HEK293 (cell line): ENCODE results near the gene PARP2.

Source experiments
- CTCF ChIA-PET: fragments of 350-600 bp; formaldehyde crosslinking; extraction: SDS; loops from one replicate; lab custom pipeline; 2021; ENCODE audit warnings: antibody characterized with exemption; lab: Yijun Ruan, JAX
- POLR2A ChIA-PET: fragments of 300-600 bp; formaldehyde crosslinking; extraction: SDS; loops from one replicate; lab custom pipeline; 2020; ENCODE audit warnings: antibody characterized with exemption, inconsistent platforms; lab: Yijun Ruan, JAX
- H3K27ac ChIP-seq: fragments of 200-500 bp; sonication (Bioruptor generic); 2 replicates; pipeline ENCODE4 v1.5.1; 2014; ENCODE audit warnings: low read depth, low read length, control low read depth, inconsistent platforms; ENCODE audit errors: extremely low read depth
- H3K36me3 ChIP-seq, 2 experiments: fragments of 200-500 bp in 1 of 2; sonication (Bioruptor generic) in 1 of 2; 1 replicate in 1 of 2; 2 replicates in 1 of 2; pipeline ENCODE4 v1.5.1; 2014 to 2017; ENCODE audit warnings: inconsistent platforms in 2 of 2, low read length in 2 of 2; ENCODE audit not compliant: control insufficient read depth in 2 of 2, insufficient read depth in 1 of 2
- H3K4me1 ChIP-seq: fragments of 200-500 bp; sonication (Bioruptor generic); 2 replicates; pipeline ENCODE4 v1.5.1; 2014; ENCODE audit warnings: mild to moderate bottlenecking, low read length, inconsistent platforms; ENCODE audit not compliant: control insufficient read depth, insufficient read depth
- H3K4me3 ChIP-seq: 2 replicates; pipeline ENCODE4 v1.5.1; 2011; ENCODE audit warnings: low read depth, mild to moderate bottlenecking, control low read depth, low read length, moderate library complexity
- H3K9me3 ChIP-seq: fragments of 200-500 bp; sonication (Bioruptor generic); 2 replicates; pipeline ENCODE4 v1.5.1; 2014; ENCODE audit warnings: low read depth, low read length, inconsistent platforms; ENCODE audit not compliant: control insufficient read depth, insufficient read depth
- EGR2 ChIP-seq: fragments of 450-650 bp; formaldehyde crosslinking; IDR thresholded peaks from 2 replicates; pipeline ENCODE4 v1.5.1; 2016; ENCODE audit warnings: low read depth, missing biosample characterization, missing genetic modification characterization
- GFI1B ChIP-seq: fragments of 450-650 bp; formaldehyde crosslinking; IDR thresholded peaks from 2 replicates; pipeline ENCODE4 v1.5.1; 2016; ENCODE audit warnings: missing biosample characterization, missing genetic modification characterization
- REPIN1 ChIP-seq: fragments of 450-650 bp; formaldehyde crosslinking; IDR thresholded peaks from 2 replicates; pipeline ENCODE4 v1.5.1; 2017; ENCODE audit warnings: missing biosample characterization, missing genetic modification characterization, low read depth
- SP7 ChIP-seq: fragments of 450-650 bp; formaldehyde crosslinking; IDR thresholded peaks from 2 replicates; pipeline ENCODE4 v1.5.1; 2016; ENCODE audit warnings: missing biosample characterization, missing genetic modification characterization
- ZBTB20 ChIP-seq: fragments of 450-650 bp; formaldehyde crosslinking; IDR thresholded peaks from 2 replicates; pipeline ENCODE4 v1.5.1; 2016; ENCODE audit warnings: missing biosample characterization, missing genetic modification characterization
- ZFP69B ChIP-seq: fragments of 450-650 bp; formaldehyde crosslinking; IDR thresholded peaks from 2 replicates; pipeline ENCODE4 v1.5.1; 2016; ENCODE audit warnings: missing biosample characterization, missing genetic modification characterization
- ZNF223 ChIP-seq: fragments of 450-650 bp; formaldehyde crosslinking; IDR thresholded peaks from 2 replicates; pipeline ENCODE4 v1.5.1; 2016; ENCODE audit warnings: missing biosample characterization, missing genetic modification characterization
- ZNF341 ChIP-seq: fragments of 450-650 bp; formaldehyde crosslinking; IDR thresholded peaks from 2 replicates; pipeline ENCODE4; 2016; ENCODE audit warnings: low read depth, missing biosample characterization, missing genetic modification characterization
- ZNF529 ChIP-seq: fragments of 450-650 bp; formaldehyde crosslinking; IDR thresholded peaks from 2 replicates; pipeline ENCODE4 v1.5.1; 2017; ENCODE audit warnings: missing genetic modification characterization, missing biosample characterization; ENCODE audit not compliant: insufficient replicate concordance
- ZNF530 ChIP-seq: fragments of 450-650 bp; formaldehyde crosslinking; IDR thresholded peaks from 2 replicates; pipeline ENCODE4 v1.5.1; 2016; ENCODE audit warnings: low read depth, missing biosample characterization, missing genetic modification characterization
- ZNF600 ChIP-seq: fragments of 450-650 bp; formaldehyde crosslinking; IDR thresholded peaks from 2 replicates; pipeline ENCODE4 v1.5.1; 2016; ENCODE audit warnings: missing biosample characterization, missing genetic modification characterization
- ZNF629 ChIP-seq: fragments of 450-650 bp; formaldehyde crosslinking; IDR thresholded peaks from 2 replicates; pipeline ENCODE4 v1.5.1; 2017; ENCODE audit warnings: missing biosample characterization, missing genetic modification characterization
- ZNF654 ChIP-seq: fragments of 450-650 bp; formaldehyde crosslinking; IDR thresholded peaks from 2 replicates; pipeline ENCODE4 v1.5.1; 2016; ENCODE audit warnings: low read depth, missing biosample characterization, missing genetic modification characterization
- ZNF660 ChIP-seq: fragments of 450-650 bp; IDR thresholded peaks from 2 replicates; pipeline ENCODE4 v1.5.1; 2018; ENCODE audit warnings: missing biosample characterization, mild to moderate bottlenecking, missing genetic modification characterization
- TF ChIP-seq, protein P1 (sequence below): fragments of 450-650 bp; formaldehyde crosslinking; IDR thresholded peaks from 2 replicates; pipeline ENCODE4 v1.5.1; 2017; ENCODE audit warnings: missing biosample characterization, missing genetic modification characterization
- TF ChIP-seq, protein P2 (sequence below): fragments of 450-650 bp; formaldehyde crosslinking; IDR thresholded peaks from 2 replicates; pipeline ENCODE4 v1.5.1; 2016; ENCODE audit warnings: missing biosample characterization, missing genetic modification characterization
- TF ChIP-seq, protein P3 (sequence below): fragments of 450-650 bp; formaldehyde crosslinking; IDR thresholded peaks from 2 replicates; pipeline ENCODE4 v1.5.1; 2016; ENCODE audit warnings: missing biosample characterization, missing genetic modification characterization

The PARP2 gene

DNA sequence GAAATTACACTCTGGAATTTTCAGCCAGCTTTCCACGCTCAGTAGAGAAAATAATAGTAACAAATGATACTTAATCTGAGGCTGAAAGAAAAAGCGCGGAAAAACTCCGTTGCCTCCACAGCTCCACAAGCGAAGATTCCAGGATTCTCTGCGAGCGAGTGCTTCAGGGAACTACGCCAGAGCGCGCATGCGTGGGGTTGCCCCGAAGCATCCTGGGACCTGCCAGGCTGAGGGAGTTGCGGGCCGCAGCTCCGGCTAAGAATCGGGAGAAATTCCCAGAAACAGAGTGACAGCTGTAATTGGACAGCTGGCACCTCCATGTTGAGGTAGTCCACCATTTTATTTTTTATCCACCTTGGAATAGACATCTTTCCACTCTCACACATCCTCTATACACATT lies 25.7 kb upstream of the PARP2 start:
- POLR2A ChIA-PET = interaction anchor here (0.7 to 1.0 kb wide), 2 partner anchors 26 to 371 kb away, joined by 3 read pairs; partner anchors contain the start of genes ANG and PARP2
- CTCF ChIA-PET = interaction anchor here (0.7 to 1.4 kb wide), 2 partner anchors 10 to 12 kb away, joined by 4 to 6 read pairs; partner anchors contain the start of gene TTC5
- no peak for TF ChIP-seq GFI1B (tag by site-specific recombination)
- TF ChIP-seq, protein P1, sequence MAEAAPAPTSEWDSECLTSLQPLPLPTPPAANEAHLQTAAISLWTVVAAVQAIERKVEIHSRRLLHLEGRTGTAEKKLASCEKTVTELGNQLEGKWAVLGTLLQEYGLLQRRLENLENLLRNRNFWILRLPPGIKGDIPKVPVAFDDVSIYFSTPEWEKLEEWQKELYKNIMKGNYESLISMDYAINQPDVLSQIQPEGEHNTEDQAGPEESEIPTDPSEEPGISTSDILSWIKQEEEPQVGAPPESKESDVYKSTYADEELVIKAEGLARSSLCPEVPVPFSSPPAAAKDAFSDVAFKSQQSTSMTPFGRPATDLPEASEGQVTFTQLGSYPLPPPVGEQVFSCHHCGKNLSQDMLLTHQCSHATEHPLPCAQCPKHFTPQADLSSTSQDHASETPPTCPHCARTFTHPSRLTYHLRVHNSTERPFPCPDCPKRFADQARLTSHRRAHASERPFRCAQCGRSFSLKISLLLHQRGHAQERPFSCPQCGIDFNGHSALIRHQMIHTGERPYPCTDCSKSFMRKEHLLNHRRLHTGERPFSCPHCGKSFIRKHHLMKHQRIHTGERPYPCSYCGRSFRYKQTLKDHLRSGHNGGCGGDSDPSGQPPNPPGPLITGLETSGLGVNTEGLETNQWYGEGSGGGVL (tag by site-specific recombination) = no peak
- TF ChIP-seq ZNF341 (tag by site-specific recombination) = no peak
- TF ChIP-seq ZNF529 (tag by site-specific recombination) = no peak
- TF ChIP-seq ZNF223 (tag by site-specific recombination) = no peak
- TF ChIP-seq, protein P2, sequence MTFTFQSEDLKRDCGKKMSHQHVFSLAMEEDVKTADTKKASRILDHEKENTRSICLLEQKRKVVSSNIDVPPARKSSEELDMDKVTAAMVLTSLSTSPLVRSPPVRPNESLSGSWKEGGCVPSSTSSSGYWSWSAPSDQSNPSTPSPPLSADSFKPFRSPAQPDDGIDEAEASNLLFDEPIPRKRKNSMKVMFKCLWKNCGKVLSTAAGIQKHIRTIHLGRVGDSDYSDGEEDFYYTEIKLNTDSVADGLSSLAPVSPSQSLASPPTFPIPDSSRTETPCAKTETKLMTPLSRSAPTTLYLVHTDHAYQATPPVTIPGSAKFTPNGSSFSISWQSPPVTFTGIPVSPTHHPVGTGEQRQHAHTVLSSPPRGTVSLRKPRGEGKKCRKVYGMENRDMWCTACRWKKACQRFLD (tag by site-specific recombination) = no peak
- no peak for TF ChIP-seq REPIN1 (tag by site-specific recombination)
- TF ChIP-seq ZNF530 = no peak
- TF ChIP-seq ZNF660 = no peak
- no peak for TF ChIP-seq ZFP69B (tag by site-specific recombination)

DNA sequence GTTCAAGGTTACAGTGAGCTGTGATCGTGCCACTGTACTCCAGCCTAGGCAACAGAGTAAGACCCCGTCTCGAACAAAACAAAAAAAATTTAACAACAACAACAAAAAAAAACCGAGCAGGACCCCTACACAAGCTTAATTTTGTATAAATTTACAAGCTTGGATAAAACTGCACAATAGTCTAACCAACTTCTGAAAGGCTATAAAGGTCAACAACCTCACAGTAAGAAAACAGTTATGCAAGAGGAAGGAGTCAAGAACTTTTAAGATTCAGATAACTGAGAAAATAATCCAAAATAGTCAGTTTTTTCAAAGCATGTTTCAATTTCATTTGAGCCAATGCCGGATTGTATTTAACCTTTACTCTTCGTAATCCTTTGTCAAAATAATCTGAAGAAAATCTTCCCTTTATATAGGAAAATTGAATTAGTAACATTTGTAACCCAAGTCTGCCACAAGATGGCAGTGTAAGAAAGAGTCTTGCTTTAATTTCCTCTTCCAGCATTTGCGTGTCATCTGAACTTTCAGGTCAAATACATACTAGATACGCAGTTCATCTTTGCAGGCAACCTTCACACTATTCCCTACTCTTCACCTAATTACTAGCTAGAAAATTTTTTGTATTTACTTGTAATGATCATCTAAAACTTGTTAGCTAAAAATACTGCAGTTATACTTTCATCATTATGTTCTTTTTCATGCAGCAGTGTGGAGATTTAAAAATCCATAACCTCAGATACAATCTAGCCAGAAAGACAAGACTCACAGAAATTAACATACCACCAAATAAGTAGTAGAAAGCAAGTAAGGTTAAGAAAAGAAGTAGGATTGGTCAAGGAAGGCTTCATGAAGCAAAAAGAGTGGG lies 16.2 kb upstream of the PARP2 start:
- ChIA-PET CTCF (interaction anchor here (0.5 to 6.0 kb wide), 37 partner anchors 8 to 800 kb away, joined by 3 to 67 read pairs (median 4); partner anchors contain the start of genes PARP2 and TTC5), POLR2A (interaction anchor here (0.5 to 4.3 kb wide), 2 partner anchors 16 kb away, joined by 6 to 45 read pairs; partner anchors contain the start of gene PARP2)
- Histone ChIP-seq H3K9me3 (no peaks in the 10 kb centered on the region), H3K27ac (no peak overlapping the region), H3K4me3 (no peak overlapping the region), H3K36me3 (peaks cover 45 to 59% of the 10 kb centered on the region in 2 experiments), H3K4me1 (peaks cover 6% of the 10 kb centered on the region; the same call in 1 of the 2 replicates)
- TF ChIP-seq ZNF629 (0 out of 2 replicates have a peak, but pooled peaks have one; percentile 11), SP7 (tag by site-specific recombination) (0 out of 2 replicates have a peak, but pooled peaks have one; percentile 20), EGR2 (tag by site-specific recombination) (no peak), ZNF654 (tag by site-specific recombination) (peak; percentile 66), ZNF600 (peak; percentile 67), ZBTB20 (tag by site-specific recombination) (no peak), ZNF660 (0 out of 2 replicates have a peak, but pooled peaks have one; percentile 37), ZNF341 (tag by site-specific recombination) (no peak)
- TF ChIP-seq, protein P3, sequence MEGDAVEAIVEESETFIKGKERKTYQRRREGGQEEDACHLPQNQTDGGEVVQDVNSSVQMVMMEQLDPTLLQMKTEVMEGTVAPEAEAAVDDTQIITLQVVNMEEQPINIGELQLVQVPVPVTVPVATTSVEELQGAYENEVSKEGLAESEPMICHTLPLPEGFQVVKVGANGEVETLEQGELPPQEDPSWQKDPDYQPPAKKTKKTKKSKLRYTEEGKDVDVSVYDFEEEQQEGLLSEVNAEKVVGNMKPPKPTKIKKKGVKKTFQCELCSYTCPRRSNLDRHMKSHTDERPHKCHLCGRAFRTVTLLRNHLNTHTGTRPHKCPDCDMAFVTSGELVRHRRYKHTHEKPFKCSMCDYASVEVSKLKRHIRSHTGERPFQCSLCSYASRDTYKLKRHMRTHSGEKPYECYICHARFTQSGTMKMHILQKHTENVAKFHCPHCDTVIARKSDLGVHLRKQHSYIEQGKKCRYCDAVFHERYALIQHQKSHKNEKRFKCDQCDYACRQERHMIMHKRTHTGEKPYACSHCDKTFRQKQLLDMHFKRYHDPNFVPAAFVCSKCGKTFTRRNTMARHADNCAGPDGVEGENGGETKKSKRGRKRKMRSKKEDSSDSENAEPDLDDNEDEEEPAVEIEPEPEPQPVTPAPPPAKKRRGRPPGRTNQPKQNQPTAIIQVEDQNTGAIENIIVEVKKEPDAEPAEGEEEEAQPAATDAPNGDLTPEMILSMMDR (tag by site-specific recombination) = 0 out of 2 replicates have a peak, but pooled peaks have one; percentile 24

More for the DNA sequence above, 25.7 kb upstream of the PARP2 start:
- Histone ChIP-seq H3K4me1 (no peaks in the 10 kb centered on the region), H3K27ac (no peak overlapping the region), H3K4me3 (no peak overlapping the region), H3K9me3 (no peaks in the 10 kb centered on the region), H3K36me3 (peaks cover 68 to 87% of the 10 kb centered on the region in 2 experiments)
